OCI-LY7 (cell line): Measurements from ENCODE around the gene CYFIP2.

Source experiments
- EZH2phosphoT487 ChIP-seq: fragments of 200-600 bp; sonication (generic); IDR thresholded peaks from 2 replicates; pipeline ENCODE4 v1.6.1; 2018; ENCODE audit warnings: low read depth, borderline replicate concordance, mild to moderate bottlenecking, mixed run types, antibody characterized with exemption, low read length, moderate library complexity, mixed read lengths
- TF ChIP-seq, protein P1 (sequence below): fragments of 200-600 bp; sonication (generic); conservative IDR thresholded peaks from 2 replicates; pipeline ENCODE4 v1.5.1; 2014; ENCODE audit warnings: mild to moderate bottlenecking, antibody characterized with exemption, low read length, moderate library complexity, mixed read lengths

GRCh38 chr5:157259699-157260098 is 6.2 kb upstream of the CYFIP2 start:
- TF ChIP-seq, protein P1, sequence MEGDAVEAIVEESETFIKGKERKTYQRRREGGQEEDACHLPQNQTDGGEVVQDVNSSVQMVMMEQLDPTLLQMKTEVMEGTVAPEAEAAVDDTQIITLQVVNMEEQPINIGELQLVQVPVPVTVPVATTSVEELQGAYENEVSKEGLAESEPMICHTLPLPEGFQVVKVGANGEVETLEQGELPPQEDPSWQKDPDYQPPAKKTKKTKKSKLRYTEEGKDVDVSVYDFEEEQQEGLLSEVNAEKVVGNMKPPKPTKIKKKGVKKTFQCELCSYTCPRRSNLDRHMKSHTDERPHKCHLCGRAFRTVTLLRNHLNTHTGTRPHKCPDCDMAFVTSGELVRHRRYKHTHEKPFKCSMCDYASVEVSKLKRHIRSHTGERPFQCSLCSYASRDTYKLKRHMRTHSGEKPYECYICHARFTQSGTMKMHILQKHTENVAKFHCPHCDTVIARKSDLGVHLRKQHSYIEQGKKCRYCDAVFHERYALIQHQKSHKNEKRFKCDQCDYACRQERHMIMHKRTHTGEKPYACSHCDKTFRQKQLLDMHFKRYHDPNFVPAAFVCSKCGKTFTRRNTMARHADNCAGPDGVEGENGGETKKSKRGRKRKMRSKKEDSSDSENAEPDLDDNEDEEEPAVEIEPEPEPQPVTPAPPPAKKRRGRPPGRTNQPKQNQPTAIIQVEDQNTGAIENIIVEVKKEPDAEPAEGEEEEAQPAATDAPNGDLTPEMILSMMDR, result no peak
- TF ChIP-seq EZH2phosphoT487, result no peak
